Bronchial epithelial cell (primary cell): Measurements from ENCODE around the gene SCN1A. TPM values are rescaled to one million over a fixed set of nuclear protein-coding genes. Genes with fewer than 3 reads are reported as not detected.

Experiments
- DNase-seq: peaks from one replicate; pipeline ENCODE4 v3.0.0-alpha.2; 2010; ENCODE audit warnings: low read depth
- FAIRE-seq: peaks from 2 replicates; lab custom pipeline; 2011; peaks lifted over from hg19 to GRCh38; lab: Jason Lieb, UNC
- H3K27me3 ChIP-seq: 2 replicates; pipeline ENCODE4 v1.5.1; 2011; ENCODE audit warnings: low read length; ENCODE audit not compliant: control insufficient read depth, insufficient read depth
- H3K36me3 ChIP-seq: 2 replicates; pipeline ENCODE4 v1.5.1; 2011; ENCODE audit warnings: low read length; ENCODE audit not compliant: control insufficient read depth, insufficient read depth
- H3K4me3 ChIP-seq: 2 replicates; pipeline ENCODE4 v1.5.1; 2011; ENCODE audit warnings: mild to moderate bottlenecking, low read depth, low read length, control low read depth
- total RNA-seq: library from RNA; depleted of rRNA; stranded (reverse); fragments of >200 nt; gene quantifications from 2 replicates; pipeline ENCODE4 v1.2.1, GENCODE V29; 2014
- TF ChIP-seq, protein P1 (sequence below): IDR thresholded peaks from 2 replicates; pipeline ENCODE4 v1.5.1; 2011; ENCODE audit warnings: mild to moderate bottlenecking, moderate library complexity, low read length, control low read depth, inconsistent platforms; ENCODE audit not compliant: insufficient read depth, severe bottlenecking

SCN1A gene
- total RNA-seq, 1 donor from 2014 or later, result not detected

DNA sequence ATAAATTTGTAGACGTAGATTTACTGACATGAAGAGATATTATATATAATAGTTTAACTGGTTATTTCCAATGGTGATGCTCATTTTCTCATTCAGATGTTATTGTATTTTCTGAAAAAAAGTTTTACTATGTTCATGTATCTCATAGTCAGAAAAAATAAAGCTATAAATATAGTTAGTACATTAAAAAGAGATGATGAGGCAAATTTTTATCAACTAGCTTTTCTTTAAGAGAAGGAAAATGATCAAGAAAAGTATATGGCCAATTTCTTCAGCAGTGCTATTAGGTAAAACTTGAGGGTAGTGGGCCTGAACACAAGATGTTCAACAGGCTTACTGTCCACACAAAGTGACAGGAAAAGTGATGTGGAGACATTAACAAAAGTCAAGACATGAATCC lies 186.0 kb downstream of the SCN1A start:
- Histone ChIP-seq H3K36me3 (no peaks in the 10 kb centered on the region), H3K4me3 (no peak overlapping the region), H3K27me3 (no peaks in the 10 kb centered on the region)
- FAIRE-seq (no peak), DNase-seq (no peak)
- TF ChIP-seq, protein P1, sequence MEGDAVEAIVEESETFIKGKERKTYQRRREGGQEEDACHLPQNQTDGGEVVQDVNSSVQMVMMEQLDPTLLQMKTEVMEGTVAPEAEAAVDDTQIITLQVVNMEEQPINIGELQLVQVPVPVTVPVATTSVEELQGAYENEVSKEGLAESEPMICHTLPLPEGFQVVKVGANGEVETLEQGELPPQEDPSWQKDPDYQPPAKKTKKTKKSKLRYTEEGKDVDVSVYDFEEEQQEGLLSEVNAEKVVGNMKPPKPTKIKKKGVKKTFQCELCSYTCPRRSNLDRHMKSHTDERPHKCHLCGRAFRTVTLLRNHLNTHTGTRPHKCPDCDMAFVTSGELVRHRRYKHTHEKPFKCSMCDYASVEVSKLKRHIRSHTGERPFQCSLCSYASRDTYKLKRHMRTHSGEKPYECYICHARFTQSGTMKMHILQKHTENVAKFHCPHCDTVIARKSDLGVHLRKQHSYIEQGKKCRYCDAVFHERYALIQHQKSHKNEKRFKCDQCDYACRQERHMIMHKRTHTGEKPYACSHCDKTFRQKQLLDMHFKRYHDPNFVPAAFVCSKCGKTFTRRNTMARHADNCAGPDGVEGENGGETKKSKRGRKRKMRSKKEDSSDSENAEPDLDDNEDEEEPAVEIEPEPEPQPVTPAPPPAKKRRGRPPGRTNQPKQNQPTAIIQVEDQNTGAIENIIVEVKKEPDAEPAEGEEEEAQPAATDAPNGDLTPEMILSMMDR, result no peak

DNA sequence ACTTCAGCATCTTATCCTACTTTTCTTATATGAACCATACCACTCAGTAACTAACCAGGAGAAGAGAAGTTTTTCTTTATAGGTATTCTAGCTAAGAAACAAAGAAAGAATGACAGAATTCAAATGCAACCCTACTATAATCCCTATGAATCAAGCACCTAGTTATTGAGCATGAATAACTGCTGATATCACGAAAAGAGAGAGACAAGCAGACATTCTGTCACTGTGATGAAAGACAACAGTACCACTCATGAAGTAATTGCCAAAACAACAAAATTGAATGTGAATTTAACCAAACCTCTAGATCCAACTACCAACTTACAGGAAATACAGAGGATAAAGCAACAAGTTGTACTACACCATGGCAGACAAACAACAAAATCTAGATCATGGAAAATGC lies 189.6 kb downstream of the SCN1A start:
- no peak for DNase-seq
- no peaks in the 10 kb centered on the region for H3K27me3 ChIP-seq
- H3K36me3 ChIP-seq, result no peaks in the 10 kb centered on the region
- no peak overlapping the region for H3K4me3 ChIP-seq
- FAIRE-seq, result no peak
- TF ChIP-seq, protein P1, result no peak

Other genes with a start within 250 kb of the SCN1A start
- 6.9 and 10.0 TPM in 2 replicates for gene TTC21B, start 174.2 kb downstream of the SCN1A start, total RNA-seq
- 8.4 and 14.0 TPM in 2 replicates for gene SCN9A, start 247.9 kb upstream of the SCN1A start, total RNA-seq